A673 (cell line): ENCODE measurements around the gene ACCSL. TPM values are rescaled to one million over a fixed set of nuclear protein-coding genes. Genes with fewer than 3 reads are reported as not detected.

ENCODE experiments used
- BruUV-seq: library from RNA; stranded (reverse); fragments of 400-500 nt; replicated peaks from 2 replicates; lab custom pipeline; 2021; lab: Mats Ljungman, UMichigan
- CTCF ChIA-PET: fragments of 300-600 bp; sonication (Branson Sonifier 250); formaldehyde crosslinking; loops from one replicate; lab custom pipeline; 2022; ENCODE audit warnings: antibody characterized with exemption; lab: Charles Lee
- POLR2A ChIA-PET: fragments of 300-600 bp; sonication (Branson Sonifier 250); formaldehyde crosslinking; loops from one replicate; lab custom pipeline; 2022; ENCODE audit warnings: antibody characterized with exemption; ENCODE audit not compliant: low non-redundant PET; lab: Charles Lee
- DNase-seq: peaks from one replicate; pipeline ENCODE4 v3.0.0-alpha.2; 2015; ENCODE audit warnings: low spot score
- H3K27ac ChIP-seq: fragments of 200-600 bp; sonication (generic); 2 replicates; pipeline ENCODE4 v1.5.1; 2016; ENCODE audit warnings: mixed run types, low read depth, mild to moderate bottlenecking, mixed read lengths, antibody characterized with exemption, low read length; ENCODE audit not compliant: poor library complexity, severe bottlenecking
- H3K27me3 ChIP-seq: fragments of 200-600 bp; sonication (generic); replicated peaks from 2 replicates; pipeline ENCODE4 v1.6.1; 2017; ENCODE audit warnings: mixed run types, low read depth, mild to moderate bottlenecking, mixed read lengths, antibody characterized with exemption, low read length; ENCODE audit not compliant: insufficient read depth, poor library complexity
- H3K36me3 ChIP-seq: fragments of 200-600 bp; sonication (generic); 2 replicates; pipeline ENCODE4 v1.6.1; 2016; ENCODE audit warnings: mixed run types, mild to moderate bottlenecking, mixed read lengths, antibody characterized with exemption, low read length; ENCODE audit not compliant: insufficient read depth, poor library complexity, severe bottlenecking
- H3K4me1 ChIP-seq: fragments of 200-600 bp; sonication (generic); 2 replicates; pipeline ENCODE4 v1.6.1; 2017; ENCODE audit warnings: mixed run types, mild to moderate bottlenecking, mixed read lengths, antibody characterized with exemption, low read length; ENCODE audit not compliant: insufficient read depth, poor library complexity, severe bottlenecking
- H3K4me3 ChIP-seq: fragments of 200-600 bp; sonication (generic); 2 replicates; pipeline ENCODE4 v1.5.1; 2016; ENCODE audit warnings: low read depth, mixed run types, mild to moderate bottlenecking, mixed read lengths, low read length; ENCODE audit not compliant: poor library complexity, severe bottlenecking
- H3K9me3 ChIP-seq: fragments of 200-600 bp; sonication (generic); 2 replicates; pipeline ENCODE4 v1.6.1; 2016; ENCODE audit warnings: mixed run types, low read depth, mild to moderate bottlenecking, mixed read lengths, antibody characterized with exemption, low read length; ENCODE audit not compliant: poor library complexity, severe bottlenecking
- CTCF ChIP-seq: fragments of 300-800, 200-600 bp; sonication (generic); conservative IDR thresholded peaks from 2 replicates; pipeline ENCODE4 v1.5.1; 2017; ENCODE audit warnings: low read depth, mild to moderate bottlenecking, antibody characterized with exemption, low read length, moderate library complexity, mixed read lengths
- EZH2 ChIP-seq: fragments of 200-600 bp; sonication (generic); IDR thresholded peaks from 2 replicates; pipeline ENCODE4 v1.6.1; 2017; ENCODE audit warnings: borderline replicate concordance, low read depth, mild to moderate bottlenecking, mixed read lengths, antibody characterized with exemption, low read length; ENCODE audit not compliant: poor library complexity, severe bottlenecking
- intact Hi-C: fragments of 100-400 bp; cut with micrococcal nuclease; formaldehyde crosslinking; loops from one replicate; pipeline ENCODE4 v1.10.0; 2022; ENCODE audit not compliant: unreplicated experiment
- total RNA-seq: library from RNA; stranded (reverse); gene quantifications from 2 replicates; pipeline ENCODE4 v1.2.3, GENCODE V29; 2021

ACCSL gene
- total RNA-seq, 1 experiment from 2014 or later: not detected

GRCh38 chr11:44033411-44033850 is 14.3 kb upstream of the ACCSL start:
- H3K4me1 ChIP-seq: no peaks in the 10 kb centered on the region
- no peak overlapping the region for H3K4me3 ChIP-seq
- H3K36me3 ChIP-seq: no peaks in the 10 kb centered on the region
- intact Hi-C loops: no loop called here
- H3K27ac ChIP-seq: no peak overlapping the region
- POLR2A ChIA-PET: no interaction called here
- TF ChIP-seq EZH2: no peak
- no peak for TF ChIP-seq CTCF
- no peaks in the 10 kb centered on the region for H3K27me3 ChIP-seq
- CTCF ChIA-PET: interaction anchor here (0.6 to 0.9 kb wide), 3 partner anchors 28 to 143 kb away, joined by 3 to 12 read pairs (median 5); no protein-coding TSS in a partner anchor
- BruUV-seq: no TSS peak
- no peak for DNase-seq
- no peaks in the 10 kb centered on the region for H3K9me3 ChIP-seq

GRCh38 chr11:44033856-44034255 is 13.9 kb upstream of the ACCSL start:
- H3K4me3 ChIP-seq: no peak overlapping the region
- H3K27me3 ChIP-seq: no peaks in the 10 kb centered on the region
- no peak for DNase-seq
- ChIA-PET CTCF (interaction anchor here (0.6 to 0.9 kb wide), 3 partner anchors 27 to 144 kb away, joined by 3 to 12 read pairs (median 5); no protein-coding TSS in a partner anchor), POLR2A (no interaction called here)
- no peaks in the 10 kb centered on the region for H3K9me3 ChIP-seq
- no peaks in the 10 kb centered on the region for H3K4me1 ChIP-seq
- H3K36me3 ChIP-seq: no peaks in the 10 kb centered on the region
- no TSS peak for BruUV-seq
- TF ChIP-seq EZH2 (no peak), CTCF (no peak)
- no peak overlapping the region for H3K27ac ChIP-seq
- intact Hi-C loops: no loop called here

GRCh38 chr11:44034639-44035038 is 13.1 kb upstream of the ACCSL start:
- DNase-seq: no peak
- TF ChIP-seq EZH2: no peak
- TF ChIP-seq CTCF: no peak
- H3K4me3 ChIP-seq: no peak overlapping the region
- no peaks in the 10 kb centered on the region for H3K9me3 ChIP-seq
- no peaks in the 10 kb centered on the region for H3K36me3 ChIP-seq
- intact Hi-C loops: no loop called here
- ChIA-PET CTCF (interaction anchor here (0.6 kb wide), 1 partner anchor 108 kb away, joined by 3 read pairs; no protein-coding TSS in a partner anchor), POLR2A (no interaction called here)
- H3K4me1 ChIP-seq: no peaks in the 10 kb centered on the region
- no peak overlapping the region for H3K27ac ChIP-seq
- no TSS peak for BruUV-seq
- H3K27me3 ChIP-seq: no peaks in the 10 kb centered on the region
